Measurements from ENCODE around the gene RHBDL2.

DNA sequence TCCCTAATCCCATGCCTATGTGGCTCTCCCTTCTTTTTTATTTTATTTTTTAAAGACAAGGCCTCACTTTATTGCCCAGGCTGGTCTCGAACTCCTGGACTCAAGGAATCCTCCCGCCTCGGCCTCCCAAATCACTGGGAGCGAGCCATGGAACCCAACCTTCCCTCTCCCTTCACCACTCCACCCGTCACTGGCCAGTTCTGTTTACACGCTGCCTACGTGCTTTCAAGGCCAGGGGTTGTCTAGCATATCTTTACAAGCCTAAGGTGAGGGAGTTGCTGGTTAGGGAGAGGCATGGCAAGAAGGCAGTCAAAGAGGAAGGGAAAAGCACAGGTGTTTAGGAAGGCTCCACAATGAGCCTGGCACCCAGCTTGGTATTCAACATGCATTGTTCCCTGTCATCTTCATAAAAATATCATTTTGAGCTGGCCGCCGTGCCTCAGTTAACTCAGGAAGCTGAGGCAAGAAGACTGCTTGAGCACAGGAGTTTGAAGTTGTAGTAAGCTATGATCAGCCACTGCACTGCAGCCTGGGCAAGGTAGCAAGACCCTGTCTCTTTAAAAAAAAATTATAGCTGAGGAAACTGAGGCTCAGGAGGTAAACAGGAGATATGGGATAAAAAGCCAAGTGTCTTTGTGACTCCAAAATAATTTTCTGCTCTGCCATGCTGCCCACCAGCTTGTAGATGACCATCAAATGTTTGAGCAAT lies 1.1 kb downstream of the RHBDL2 start:
- no peak for TF ChIP-seq CTCF (IDR thresholded peaks at IDR 0.05)
- TF ChIP-seq POLR2AphosphoS5 (IDR thresholded peaks at IDR 0.05): peak in 2 of 3 donors; percentile 57 to 71
- TF ChIP-seq POLR2A (IDR thresholded peaks at IDR 0.05): no peak
